Jurkat, Clone E6-1 (cell line): ENCODE results near the gene KIF18B.

Experiments
- DNase-seq: peaks from one replicate; pipeline ENCODE4 v3.0.0-alpha.2; 2011; ENCODE audit warnings: low read depth, low spot score
- H3K4me3 ChIP-seq: 2 replicates; pipeline ENCODE4 v1.5.1; 2011; ENCODE audit warnings: mild to moderate bottlenecking, low read length, control low read depth, moderate library complexity

KIF18B gene

DNA sequence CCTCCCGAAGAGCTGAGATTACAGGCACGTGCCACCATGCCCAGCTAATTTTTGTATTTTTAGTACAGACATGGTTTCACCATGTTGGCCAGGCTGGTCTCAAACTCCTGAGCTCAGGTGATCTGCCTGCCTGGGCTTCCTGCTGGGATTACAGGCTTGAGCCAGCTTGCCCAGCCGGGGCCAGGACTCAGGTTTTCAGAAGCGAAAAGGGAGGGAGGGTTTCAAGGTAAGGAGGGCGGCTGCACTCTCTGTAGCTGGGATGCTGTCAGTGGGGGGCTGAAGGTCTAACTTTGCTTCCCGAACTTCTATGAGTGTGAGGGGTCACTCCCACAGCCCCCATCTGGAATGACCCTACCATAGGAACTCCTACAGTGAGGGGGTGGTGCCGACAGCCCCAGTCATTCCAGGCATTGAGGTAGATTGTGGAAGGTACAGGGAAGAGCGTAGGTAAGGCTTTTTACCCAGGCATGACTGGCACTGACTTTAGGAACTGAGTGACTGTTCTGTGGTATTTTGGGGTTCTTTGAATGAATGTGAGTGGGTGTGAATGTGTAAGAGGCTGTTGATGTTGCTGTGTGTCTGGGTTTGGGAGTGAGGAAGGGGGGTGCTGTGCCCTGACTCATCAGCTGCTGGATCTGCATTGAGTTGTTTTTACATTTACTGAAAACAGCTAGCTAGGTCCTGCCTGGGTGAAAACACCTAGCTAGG lies 24.4 kb upstream of the KIF18B start:
- no peak for DNase-seq
- no peak overlapping the region for H3K4me3 ChIP-seq

DNA sequence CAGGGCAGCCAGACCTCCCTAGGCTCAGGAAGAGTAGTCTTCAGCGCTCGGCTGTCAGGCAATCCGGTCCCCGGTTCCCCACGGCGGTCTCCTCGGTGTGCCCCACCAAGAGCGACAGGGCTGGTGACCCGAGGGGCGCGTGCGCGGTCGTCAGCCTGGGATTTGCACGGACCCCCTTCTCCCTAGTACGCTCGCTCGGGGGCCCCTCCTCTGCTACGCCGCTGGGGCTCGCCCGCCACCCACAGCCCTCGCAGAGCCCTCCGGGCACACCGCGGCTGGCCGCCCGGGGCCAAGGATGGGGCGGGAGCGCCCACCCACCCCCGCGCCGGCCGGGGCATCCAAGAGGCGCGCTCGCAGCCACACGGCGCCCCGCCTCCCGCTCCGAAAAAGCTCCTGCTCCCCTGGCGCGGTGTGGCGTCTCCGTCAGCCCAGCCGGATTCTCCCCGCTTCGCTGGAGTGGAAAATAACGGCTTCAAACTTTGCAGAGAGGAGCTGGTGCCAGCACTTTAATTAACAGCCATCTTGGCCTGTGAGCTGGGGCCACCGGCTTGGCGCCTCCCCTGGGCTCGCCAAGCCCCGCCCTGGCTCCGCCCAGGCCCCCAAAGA lies 22.7 kb upstream of the KIF18B start:
- peak overlapping the region; percentile 47 for H3K4me3 ChIP-seq
- DNase-seq = no peak

- no peak overlapping the region for H3K4me3 ChIP-seq
- no peak for DNase-seq
These were observed 21.7 kb upstream of the KIF18B start for GRCh38 chr17:44969144-44969780.

DNA sequence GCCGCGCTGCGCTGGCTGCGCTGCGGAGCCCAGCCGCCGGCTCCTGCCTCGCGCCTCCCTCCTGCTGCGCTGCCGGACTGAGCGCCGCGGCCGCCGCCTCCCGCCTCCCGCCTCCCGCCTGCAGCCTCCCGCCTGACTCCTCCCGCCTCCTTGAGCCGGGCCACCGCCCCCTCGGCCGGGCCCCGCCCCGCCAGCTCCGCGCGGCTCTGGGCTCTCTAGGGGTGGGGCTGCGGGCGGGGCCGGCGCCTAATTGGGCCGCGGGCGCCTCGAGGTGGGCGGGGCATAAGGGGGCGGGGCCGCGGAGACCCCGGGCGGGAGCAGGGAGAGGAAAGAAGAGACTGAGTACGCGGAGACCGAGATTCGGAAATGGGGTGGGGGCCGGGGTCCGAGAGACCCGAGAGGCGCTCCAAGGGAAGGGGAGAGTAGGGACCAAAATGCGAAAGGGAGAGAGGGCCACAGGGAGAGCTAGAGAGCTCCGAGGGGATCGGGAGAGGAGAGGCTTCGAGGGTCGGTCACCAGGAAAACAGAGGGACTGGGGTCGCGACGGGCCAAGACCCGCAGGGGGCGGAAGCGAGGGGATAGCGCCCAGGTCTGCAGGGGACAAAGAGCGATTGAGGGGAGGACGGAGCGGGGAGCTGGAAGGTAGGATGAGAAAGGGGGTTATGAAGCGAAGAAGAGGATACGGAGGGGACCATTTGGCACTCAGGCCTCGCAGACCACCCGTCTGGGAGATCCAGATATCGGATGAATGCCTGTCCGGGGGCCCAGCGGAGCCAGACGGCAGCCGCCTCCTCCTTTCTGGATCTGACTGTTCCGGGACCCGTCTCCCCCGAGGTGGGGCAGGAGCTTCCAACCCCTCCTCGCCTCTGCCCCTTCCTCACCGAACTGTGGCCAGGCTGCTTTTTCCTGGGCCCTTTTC lies 20.9 kb upstream of the KIF18B start, which contains the start of gene C1QL1:
C1QL1 (minus strand) TSS at position 79 of the 919 bp plus-strand sequence. CDS start 255 bp downstream, outside the sequence.
- H3K4me3 ChIP-seq = peak within 1 kb of the TSS; percentile 51
- DNase-seq = peak; percentile 62

- H3K4me3 ChIP-seq = peak overlapping the region; percentile 13; the same call in 1 of the 2 replicates
- no peak for DNase-seq
These were observed 20.3 kb upstream of the KIF18B start for GRCh38 chr17:44967907-44968224.

DNA sequence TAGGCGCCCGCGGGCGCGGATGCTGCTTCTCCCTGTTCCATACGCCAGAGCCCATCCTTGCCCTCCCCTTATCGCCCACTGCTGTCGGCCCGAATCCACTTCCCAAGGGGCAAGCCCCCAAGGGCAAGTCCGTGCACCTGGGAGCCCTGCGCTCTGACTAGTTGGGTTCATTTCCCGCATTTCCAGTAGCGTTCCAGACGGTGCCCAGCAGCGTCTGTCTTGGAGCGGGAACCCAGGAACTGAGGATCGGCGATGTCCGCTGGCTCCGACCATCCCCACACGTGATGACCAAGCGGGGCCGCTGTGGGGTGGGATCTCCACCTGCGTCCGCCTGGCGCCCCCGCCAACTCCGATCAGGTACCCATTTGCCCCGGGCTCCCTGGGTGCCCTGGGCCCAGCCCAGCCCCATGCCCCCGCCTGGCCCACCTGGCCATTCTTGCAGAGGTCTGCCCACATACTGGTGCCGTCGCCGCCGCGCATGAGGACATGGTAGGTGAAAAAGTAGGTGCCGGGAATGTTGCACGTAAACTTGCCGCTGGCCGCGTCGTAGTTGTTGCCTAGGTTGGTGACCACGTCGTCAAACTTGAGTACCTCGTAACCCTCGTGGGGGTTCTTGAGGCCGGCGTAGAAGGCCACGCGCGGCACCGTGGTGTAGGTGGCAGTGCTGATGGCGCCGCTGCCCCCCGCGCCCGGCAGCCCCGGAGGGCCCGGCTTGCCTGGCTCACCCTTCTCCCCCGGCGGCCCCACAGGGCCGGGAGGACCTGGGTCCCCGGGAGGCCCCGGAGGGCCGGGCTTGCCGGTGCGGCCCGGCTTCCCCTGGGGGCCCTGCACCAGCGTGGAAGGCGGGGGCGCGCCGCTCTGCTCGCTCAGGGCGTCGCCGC lies 19.7 kb upstream of the KIF18B start:
- H3K4me3 ChIP-seq = no peak overlapping the region; the same call in 1 of the 2 replicates
- DNase-seq = no peak

DNA sequence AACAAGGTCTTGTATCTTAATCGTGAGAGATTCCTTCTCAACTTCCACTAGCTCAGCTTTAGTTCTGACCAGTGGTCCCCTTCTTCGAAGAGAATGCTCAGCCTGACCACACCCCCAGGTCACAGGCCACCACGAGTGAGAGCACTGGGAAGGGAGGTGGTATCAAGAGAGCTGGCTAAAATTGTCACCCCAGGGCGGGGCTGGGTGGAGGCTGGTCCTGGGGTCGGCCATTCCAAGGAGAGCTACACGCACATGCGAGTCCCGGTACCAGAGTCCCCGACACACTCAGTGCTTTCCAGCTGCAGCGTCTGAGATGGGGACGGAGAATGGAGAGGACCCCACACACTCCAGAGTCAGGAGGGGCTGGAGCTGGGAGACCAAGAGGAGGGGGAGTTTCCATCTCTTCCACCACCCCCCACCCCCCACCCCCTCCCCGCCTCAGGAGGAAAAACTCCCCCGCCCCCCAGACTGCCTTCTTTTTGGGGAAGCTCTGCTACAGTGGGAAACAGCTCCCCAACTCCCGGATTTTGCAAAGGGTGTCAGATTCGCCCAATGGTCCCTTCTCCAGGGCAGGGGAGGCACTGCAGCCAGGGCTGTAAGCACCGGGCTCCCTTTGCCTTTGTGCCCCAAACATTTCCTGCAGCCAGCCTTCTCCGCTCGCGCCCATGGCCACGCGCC lies 18.9 kb upstream of the KIF18B start:
- no peak overlapping the region for H3K4me3 ChIP-seq

GRCh38 chr17:44965481-44966234 lies 18.1 kb upstream of the KIF18B start:
- no peak for DNase-seq
- no peak overlapping the region for H3K4me3 ChIP-seq

More for the DNA sequence above, 18.9 kb upstream of the KIF18B start:
- DNase-seq = no peak

DNA sequence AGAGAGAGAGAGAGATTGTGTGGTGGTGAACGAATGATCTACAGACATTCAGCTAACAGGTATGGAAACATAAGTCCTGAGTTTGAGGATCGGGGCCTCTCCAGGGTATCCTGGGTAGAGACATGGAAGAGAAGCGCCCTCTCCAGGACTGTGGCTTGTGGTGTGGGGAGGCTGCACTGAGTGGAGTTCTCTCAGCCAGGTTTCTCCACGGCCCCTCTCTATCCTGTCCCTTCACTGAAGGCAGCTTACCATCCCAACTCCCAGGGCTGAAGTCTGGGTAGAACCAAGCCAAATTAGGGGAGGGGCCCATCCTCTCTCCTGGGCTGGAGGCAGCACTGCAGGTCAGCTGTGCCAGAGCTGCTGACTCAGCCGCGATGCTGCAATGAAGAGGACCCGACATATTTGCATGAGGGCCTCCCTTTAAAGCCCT lies 14.4 kb upstream of the KIF18B start:
- no peak for DNase-seq
- no peak overlapping the region for H3K4me3 ChIP-seq

- DNase-seq = no peak
- H3K4me3 ChIP-seq = no peak overlapping the region
These were observed 13.1 kb upstream of the KIF18B start for GRCh38 chr17:44960691-44961090.

DNA sequence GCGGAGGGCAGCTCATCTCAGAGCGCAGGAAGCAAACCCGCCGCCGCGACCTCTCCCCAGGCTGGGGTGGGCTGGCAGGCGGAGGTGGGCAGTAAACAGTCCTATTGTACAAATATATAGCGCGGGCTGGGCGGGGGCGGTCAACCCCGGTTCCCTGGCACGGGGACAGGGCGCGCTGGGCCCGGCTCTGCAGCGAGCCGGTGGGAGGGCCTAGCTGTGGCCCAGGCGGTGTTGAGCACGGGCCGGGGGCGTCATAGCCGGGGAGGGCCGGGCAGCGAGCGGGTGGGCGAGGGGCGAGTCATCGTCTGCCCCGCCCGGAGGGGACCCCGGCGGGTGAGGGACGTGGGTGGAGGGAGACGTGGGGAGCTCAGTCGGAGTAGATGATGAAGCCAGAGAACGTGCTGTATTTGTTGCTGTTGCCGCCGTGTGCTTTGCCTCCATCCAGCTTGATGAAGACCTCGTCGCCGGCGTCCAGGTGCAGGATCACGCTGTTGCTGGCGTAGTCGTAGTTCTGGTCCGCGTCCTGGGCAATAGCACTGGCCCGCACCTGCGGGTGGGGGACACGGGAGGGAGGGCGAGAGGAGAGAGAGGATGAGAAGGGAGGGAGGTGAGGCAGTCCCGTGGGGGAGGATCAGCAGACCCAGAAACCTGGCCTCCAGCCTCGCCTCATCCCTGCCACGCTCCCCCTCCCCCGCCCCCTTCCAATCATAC lies 12.4 kb upstream of the KIF18B start:
- no peak for DNase-seq
- H3K4me3 ChIP-seq = no peak overlapping the region

- no peak for DNase-seq
- no peak overlapping the region for H3K4me3 ChIP-seq
These were observed 9.7 kb upstream of the KIF18B start for GRCh38 chr17:44956998-44957981.

- DNase-seq = no peak
- no peak overlapping the region for H3K4me3 ChIP-seq
These were observed 8.3 kb upstream of the KIF18B start for GRCh38 chr17:44955674-44956425.

GRCh38 chr17:44952946-44953475 lies 5.4 kb upstream of the KIF18B start:
- H3K4me3 ChIP-seq = no peak overlapping the region

More at GRCh38 chr17:44952946-44953475, 5.4 kb upstream of the KIF18B start:
- no peak for DNase-seq
